Lower lobe of right lung (tissue), 2 donors: Measurements from ENCODE around the gene PAF1. TPM values are rescaled to one million over a fixed set of nuclear protein-coding genes. Genes with fewer than 3 reads are reported as not detected.

Experiments
- ATAC-seq, 2 donors: fragments of 200-7000 bp; cut with Tn5 transposase; one replicate each; pipeline ENCODE4 v1.9.1; 2020 to 2022; ENCODE audit warnings: mild to moderate bottlenecking in 2 of 2, moderate library complexity in 2 of 2
- DNase-seq: peaks from one replicate; pipeline ENCODE4 v3.0.0-alpha.2; 2020
- H3K27ac ChIP-seq: fragments of 200-600 bp; one replicate; pipeline ENCODE4 v1.8.0; 2022
- H3K27me3 ChIP-seq: fragments of 200-600 bp; one replicate; pipeline ENCODE4 v1.8.0; 2022; ENCODE audit warnings: low read depth
- H3K36me3 ChIP-seq: fragments of 200-600 bp; one replicate; pipeline ENCODE4 v1.8.0; 2022; ENCODE audit warnings: mild to moderate bottlenecking
- H3K4me1 ChIP-seq: fragments of 200-600 bp; one replicate; pipeline ENCODE4 v1.8.0; 2022
- H3K4me3 ChIP-seq: fragments of 200-600 bp; one replicate; pipeline ENCODE4 v1.8.0; 2022; ENCODE audit warnings: mild to moderate bottlenecking
- H3K9me3 ChIP-seq: fragments of 200-600 bp; one replicate; pipeline ENCODE4 v1.8.0; 2022
- intact Hi-C: fragments of 100-400 bp; cut with DNase I; formaldehyde crosslinking; loops from one replicate; pipeline ENCODE4 v1.11.0; 2022
- total RNA-seq: library from RNA; stranded (reverse); fragmentation: NEBNext Ultra II Directional; extraction: Animal tissue kit (Norgen Biotek cat#: 25700); gene quantifications from one replicate; pipeline ENCODE4 v1.2.1, GENCODE V29; 2021
- TF ChIP-seq, protein P1 (sequence below): fragments of 200-600 bp; IDR thresholded peaks from one replicate; pipeline ENCODE4 v1.8.0; 2022; ENCODE audit warnings: antibody characterized with exemption, mild to moderate bottlenecking
- donor health status: DM: no; HTN: yes; CAD: no; lungs with severe emphysema.

PAF1 gene
- total RNA-seq, 1 donor from 2014 or later: 33.7 TPM

DNA sequence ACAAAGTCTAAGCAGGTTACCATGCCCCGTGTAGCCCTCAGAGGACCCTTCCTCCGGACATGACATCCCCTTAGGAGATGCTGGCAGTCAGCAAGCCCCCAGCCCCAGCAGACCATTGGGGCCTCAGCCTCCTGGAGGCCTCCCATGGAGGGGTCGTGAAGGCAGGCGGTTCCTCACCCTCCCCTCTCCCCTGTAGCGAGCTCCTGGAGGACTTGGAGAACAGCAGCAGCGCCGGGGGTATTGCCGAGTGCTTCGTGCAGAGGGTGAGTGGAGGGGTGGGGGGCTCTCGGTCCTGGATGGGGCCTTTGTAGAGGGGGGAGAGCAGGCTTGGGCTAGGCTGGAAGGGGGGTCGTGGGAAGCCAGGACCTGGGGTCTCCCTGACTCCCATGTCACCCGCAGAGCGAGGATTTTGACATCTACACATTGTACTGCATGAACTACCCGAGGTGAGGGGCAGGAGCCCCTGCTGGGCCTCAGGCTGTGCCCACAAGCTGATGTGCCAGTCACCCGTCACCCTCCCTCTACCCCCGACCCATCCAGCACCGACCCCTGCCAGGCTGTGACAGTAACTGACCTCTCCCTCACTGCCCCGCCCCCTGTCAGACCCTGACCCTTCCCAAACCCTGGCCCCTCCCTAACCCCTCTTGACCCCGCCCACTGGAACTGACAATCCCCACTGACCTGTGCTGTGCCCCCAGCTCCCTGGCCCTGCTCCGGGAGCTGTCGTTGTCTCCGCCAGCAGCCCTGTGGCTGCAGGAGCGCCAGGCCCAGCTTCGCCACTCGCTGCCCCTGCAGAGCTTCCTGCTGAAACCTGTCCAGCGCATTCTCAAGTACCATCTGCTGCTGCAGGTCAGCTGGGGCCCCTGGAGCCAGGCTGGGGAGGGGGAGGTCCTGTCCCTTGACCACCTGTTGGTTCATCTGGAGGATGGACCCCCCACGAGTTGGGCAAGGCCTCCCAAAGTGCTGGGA lies 25.5 kb upstream of the PAF1 start:
- Histone ChIP-seq H3K4me1 (peaks cover 20% of the 10 kb centered on the region), H3K27ac (no peak overlapping the region), H3K36me3 (peaks cover 32% of the 10 kb centered on the region), H3K9me3 (no peaks in the 10 kb centered on the region), H3K4me3 (no peak overlapping the region), H3K27me3 (no peaks in the 10 kb centered on the region)
- intact Hi-C loops: no loop called here
- no peak for ATAC-seq
- DNase-seq: no peak
- TF ChIP-seq, protein P1, sequence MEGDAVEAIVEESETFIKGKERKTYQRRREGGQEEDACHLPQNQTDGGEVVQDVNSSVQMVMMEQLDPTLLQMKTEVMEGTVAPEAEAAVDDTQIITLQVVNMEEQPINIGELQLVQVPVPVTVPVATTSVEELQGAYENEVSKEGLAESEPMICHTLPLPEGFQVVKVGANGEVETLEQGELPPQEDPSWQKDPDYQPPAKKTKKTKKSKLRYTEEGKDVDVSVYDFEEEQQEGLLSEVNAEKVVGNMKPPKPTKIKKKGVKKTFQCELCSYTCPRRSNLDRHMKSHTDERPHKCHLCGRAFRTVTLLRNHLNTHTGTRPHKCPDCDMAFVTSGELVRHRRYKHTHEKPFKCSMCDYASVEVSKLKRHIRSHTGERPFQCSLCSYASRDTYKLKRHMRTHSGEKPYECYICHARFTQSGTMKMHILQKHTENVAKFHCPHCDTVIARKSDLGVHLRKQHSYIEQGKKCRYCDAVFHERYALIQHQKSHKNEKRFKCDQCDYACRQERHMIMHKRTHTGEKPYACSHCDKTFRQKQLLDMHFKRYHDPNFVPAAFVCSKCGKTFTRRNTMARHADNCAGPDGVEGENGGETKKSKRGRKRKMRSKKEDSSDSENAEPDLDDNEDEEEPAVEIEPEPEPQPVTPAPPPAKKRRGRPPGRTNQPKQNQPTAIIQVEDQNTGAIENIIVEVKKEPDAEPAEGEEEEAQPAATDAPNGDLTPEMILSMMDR: no peak

DNA sequence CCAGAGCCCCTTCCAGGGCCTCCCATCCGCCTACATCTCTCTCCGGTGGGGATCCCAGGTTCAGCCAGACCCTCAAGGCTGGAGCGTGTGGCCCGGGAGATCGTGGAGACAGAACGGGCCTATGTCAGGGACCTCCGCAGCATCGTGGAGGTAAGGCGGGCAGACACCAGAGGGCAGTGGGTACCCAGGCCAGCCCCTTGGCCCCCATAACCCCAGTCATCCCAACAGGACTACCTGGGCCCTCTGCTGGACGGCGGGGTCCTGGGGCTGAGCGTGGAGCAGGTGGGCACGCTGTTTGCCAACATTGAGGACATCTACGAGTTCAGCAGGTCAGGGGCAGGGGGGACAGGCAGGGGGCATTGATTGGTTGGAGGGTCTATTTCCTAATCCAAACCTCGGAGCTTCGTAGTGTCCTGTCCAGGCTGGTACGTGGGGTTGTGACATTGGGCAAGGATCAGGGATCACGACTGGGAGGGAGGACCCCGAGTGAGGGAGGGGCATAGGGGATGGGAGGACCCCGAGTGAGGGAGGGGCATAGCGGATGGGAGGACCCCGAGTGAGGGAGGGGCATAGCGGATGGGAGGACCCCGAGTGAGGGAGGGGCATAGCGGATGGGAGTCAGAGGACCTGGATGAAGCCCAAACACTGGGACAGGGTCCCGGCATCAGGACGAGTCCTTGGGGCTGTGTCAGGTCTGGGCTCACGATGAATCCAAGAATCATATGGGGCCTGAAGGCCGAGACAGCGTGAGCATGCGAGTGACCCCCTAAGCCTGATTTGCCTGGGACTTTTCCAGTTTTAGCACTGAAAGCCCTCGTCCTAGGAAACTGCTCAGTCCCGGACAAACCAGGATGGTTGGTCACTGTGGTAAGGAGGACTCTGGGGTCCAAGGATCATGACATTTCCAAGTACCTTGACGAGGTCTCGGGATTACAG lies 24.5 kb upstream of the PAF1 start:
- H3K9me3 ChIP-seq: no peaks in the 10 kb centered on the region
- TF ChIP-seq, protein P1: no peak
- peaks cover 31% of the 10 kb centered on the region for H3K4me1 ChIP-seq
- no peak for DNase-seq
- peaks cover 22% of the 10 kb centered on the region for H3K36me3 ChIP-seq
- intact Hi-C loops: no loop called here
- peak overlapping the region; percentile 100 for H3K27ac ChIP-seq
- peak overlapping the region; percentile 97 for H3K4me3 ChIP-seq
- no peak for ATAC-seq
- H3K27me3 ChIP-seq: no peaks in the 10 kb centered on the region

DNA sequence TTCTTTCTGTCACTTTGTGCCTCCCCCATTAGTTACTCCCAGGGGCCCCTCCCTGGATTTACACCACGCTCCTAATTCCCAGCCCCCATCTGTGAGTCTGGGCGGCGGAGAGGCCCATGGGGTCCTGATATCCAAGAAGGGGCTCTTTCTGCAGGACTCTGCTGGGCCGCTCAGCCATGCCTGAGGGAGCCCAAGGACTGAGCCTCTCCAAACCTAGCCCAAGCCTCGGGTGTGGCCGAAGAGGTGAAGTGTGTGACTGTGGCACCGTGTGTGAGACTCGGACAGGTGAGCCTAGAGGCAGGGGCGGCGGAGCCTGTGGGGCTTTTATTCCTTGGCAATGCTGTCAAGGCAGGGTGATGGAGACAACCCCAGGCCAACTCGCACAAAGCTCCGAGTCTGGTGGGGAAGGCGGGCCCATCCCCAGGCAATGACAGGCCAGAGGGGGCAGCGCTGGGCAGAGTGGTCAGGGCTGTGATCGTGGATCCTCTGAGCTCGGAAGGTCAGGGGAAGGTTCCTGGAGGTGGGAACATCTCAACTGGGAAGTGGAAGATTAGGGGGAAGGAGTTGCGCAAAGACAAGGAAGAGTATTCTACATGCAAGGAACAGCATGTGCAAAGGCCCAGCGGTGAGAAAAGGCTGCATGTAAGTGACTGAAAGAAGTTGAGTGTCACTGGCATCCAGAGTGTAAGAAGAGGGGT lies 23.2 kb upstream of the PAF1 start:
- no peak for ATAC-seq
- H3K4me1 ChIP-seq: peaks cover 31% of the 10 kb centered on the region
- H3K9me3 ChIP-seq: no peaks in the 10 kb centered on the region
- peaks cover 16% of the 10 kb centered on the region for H3K36me3 ChIP-seq
- DNase-seq: no peak
- intact Hi-C loops: no loop called here
- peak overlapping the region; percentile 97 for H3K4me3 ChIP-seq
- no peaks in the 10 kb centered on the region for H3K27me3 ChIP-seq
- H3K27ac ChIP-seq: peak overlapping the region; percentile 100
- TF ChIP-seq, protein P1: peak; percentile 18

DNA sequence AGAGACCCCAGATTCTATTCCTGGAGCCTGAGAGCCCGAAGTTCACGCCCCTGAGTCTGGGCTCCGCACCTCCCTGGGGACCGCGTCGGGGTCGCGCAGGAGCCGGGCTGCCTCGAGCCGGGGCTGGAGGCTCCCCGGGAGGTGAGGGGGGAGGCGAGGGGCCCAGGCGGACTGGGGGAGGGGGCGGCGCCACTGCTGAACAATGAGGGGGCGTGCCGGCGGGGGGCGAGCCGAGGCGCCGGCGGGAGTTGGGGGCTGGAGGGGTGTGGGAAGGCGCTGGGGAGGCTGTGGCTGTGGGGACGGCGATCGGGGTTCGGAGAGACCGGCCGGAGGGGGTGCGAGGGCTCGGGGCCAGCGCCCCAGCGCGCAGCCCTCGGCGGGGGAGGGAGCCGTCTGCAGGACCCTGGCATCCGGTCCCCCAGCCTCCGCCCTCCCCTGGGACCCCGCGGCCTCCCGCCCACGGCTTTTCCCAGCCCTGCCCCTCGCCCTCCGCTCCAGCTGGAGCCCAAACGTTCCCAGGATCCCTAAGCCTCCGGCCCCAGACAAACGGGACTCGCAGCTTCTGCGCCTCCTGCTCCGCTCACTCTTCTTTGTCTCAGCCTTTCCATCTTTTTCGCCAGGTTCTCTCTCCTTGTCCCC lies 22.5 kb upstream of the PAF1 start:
- peak; percentile 69 for DNase-seq
- intact Hi-C loops: no loop called here
- H3K27me3 ChIP-seq: no peaks in the 10 kb centered on the region
- ATAC-seq: peak in 1 of 2 donors; percentile 1
- H3K27ac ChIP-seq: peak overlapping the region; percentile 100
- H3K36me3 ChIP-seq: peaks cover 15% of the 10 kb centered on the region
- H3K9me3 ChIP-seq: no peaks in the 10 kb centered on the region
- peak overlapping the region; percentile 97 for H3K4me3 ChIP-seq
- peaks cover 31% of the 10 kb centered on the region for H3K4me1 ChIP-seq
- TF ChIP-seq, protein P1: no peak
